KBM-7 (cell line): ENCODE measurements around the gene ROCK2.
"Not testable (repeated sequence)": the region's sequence is repeated elsewhere in the genome, so short reads cannot be mapped to it uniquely, and the experiment has no call there.

ENCODE experiments used
- DNase-seq: peaks from one replicate; pipeline ENCODE4 v3.0.0-alpha.2; 2015
- in situ Hi-C: fragments of 300-500 bp; cut with MboI; formaldehyde crosslinking; loops from 2 replicates; pipeline ENCODE4 v1.14.3; 2020; ENCODE audit warnings: low sequenced_read_pairs, low pct_unique_long_range_greater_than_20kb, mixed read lengths

Gene ROCK2

DNA sequence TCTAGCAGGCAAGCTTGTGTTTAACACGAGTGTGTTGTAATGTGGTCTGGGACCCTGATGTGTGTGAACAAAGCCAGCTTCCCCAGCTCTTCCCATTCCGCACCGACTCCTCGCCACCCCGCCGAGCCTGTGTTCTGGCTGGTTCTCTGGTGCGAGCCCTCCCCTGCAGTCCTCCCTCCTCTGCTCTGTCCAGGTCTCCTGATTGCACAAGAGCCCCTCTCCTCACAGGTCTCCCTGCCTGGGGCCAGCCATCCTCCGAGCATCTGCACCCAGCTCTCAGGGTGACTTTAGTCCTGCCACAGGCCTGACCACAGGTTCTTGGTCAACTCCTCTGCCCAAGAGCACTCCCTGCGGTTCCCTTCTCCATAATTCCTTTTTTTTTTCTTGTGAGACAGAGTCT lies 175.9 kb downstream of the ROCK2 start:
- no peak for DNase-seq

DNA sequence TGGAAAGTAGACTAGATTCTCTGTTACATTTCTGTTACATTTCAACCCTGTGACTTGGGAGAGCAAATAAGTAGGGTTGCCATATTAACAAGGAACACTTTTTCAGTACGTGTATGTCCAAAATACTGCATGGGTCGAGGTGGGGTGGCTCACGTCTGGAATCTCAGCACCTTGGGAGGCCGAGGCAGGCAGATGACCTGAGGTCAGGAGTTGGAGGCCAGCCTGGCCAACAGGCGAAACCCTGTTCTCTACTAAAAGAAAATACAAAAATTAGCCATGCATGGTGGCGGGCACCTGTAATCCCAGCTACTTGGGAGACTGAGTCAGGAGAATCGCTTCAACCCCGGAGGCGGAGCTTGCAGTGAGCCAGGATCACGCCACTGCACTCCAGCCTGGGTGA lies 178.0 kb downstream of the ROCK2 start:
- no peak for DNase-seq
- in situ Hi-C loops: no loop called here

More for the DNA sequence above, 175.9 kb downstream of the ROCK2 start:
- in situ Hi-C loops: no loop called here

DNA sequence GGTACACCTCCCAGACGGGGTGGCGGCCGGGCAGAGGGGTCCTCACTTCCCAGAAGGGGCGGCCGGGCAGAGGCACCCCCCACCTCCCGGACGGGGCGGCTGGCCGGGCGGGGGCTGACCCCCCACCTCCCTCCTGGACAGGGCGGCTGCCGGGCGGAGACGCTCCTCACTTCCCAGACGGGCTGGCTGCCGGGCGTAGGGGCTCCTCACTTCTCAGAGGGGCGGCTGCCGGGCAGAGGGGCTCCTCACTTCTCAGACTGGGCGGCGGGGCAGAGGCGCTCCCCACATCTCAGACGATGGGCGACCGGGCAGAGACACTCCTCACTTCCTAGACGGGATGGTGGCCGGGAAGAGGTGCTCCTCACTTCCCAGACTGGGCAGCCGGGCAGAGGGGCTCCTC lies 179.4 kb downstream of the ROCK2 start:
- in situ Hi-C loops, DNase-seq: not testable (repeated sequence)

DNA sequence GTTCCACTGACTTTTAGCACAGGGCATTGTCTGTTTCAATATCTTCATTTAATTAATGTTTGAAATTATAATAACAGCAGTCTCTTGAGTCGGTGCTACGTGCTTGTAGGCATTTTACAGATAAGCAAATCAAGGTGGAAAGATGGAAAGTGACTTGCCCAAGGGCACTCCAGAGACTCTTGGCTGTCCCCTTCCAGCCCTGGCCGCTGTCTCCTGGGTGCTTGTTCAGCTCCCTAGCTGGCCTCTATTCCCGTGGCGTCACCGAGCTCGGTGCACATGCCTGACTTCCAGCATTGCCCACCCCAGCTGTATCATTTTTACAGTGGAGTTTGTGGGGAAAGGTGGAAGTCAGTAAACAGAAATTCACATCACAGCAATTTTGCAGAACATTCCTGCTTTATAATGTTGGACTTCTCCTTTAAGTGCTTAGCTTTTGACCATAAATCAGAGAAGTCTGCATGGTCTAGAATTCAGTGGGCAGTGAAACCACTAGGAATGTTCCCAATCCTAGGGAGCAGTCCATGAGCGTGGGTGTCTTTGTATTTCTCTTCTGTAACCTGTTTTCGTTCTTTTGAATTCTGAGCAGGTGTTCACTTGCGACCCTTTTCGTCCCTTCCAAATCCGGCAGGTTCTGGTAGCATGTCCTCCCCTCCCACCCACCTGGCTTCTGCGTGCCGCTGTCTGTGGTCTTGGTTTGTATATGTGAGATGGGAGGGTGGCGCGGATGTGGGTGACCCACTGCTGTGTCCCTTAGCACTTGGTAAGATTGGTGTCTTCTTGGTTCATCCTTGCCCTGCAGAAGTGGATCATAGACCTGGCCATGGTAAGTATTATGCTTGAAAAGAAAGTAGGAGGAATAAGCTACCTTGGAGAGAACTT lies 180.8 kb downstream of the ROCK2 start:
- in situ Hi-C loops: no loop called here
- DNase-seq: no peak

DNA sequence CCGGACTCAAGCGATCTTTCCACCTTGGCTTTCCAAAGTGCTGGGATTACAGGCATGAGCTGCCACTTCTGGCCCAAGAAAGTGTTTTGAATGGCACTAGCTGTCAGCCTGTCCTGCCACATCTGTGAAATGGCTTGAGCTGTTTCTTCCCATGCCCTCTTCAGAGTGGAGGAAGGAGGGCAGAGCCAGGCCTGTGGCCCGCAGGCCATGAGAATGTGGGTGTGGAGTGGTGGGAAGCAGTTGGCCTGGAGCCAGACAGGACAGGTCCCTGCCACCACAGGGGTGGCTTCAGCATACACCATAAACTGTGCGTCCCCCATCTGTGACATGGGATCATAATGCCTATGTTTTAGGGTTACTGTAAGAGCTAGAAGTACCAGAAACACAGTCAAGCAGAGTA lies 182.7 kb downstream of the ROCK2 start:
- DNase-seq: no peak
- in situ Hi-C loops: no loop called here

DNA sequence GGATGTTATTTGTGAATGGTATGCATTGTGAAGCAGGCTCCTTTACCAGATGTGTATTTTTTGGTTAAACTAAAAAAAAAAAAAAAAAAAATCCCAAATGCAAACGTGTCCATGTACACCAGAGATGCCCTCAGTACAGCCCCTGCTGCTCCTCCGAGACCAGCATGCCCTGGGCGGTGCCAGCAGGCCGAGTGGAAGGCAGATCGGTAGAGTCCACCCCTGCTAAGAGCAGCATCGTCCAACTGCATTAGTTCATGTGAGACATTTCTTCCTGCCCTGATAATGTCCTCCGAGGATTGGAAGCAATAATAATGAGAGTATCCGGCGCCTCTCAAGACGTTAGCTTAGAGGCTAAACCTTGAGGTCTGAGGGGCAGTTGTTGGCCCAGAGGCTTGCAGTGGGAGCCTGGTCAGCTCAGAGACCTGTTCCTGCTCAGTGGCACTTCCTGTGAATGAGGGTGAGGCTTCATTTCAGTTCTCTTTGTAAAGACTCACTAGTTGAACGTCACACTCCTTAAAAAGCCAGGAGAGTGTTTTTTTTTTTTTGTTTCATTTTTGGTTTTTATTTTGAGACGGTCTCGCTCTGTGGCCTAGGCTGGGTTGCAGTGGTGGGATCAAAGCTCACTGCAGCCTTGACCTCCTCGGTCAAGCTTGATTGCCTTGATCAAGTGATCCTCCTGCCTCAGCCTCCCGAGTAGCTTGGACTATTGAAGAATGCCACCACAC lies 183.5 kb downstream of the ROCK2 start:
- in situ Hi-C loops: no loop called here
- no peak for DNase-seq

DNA sequence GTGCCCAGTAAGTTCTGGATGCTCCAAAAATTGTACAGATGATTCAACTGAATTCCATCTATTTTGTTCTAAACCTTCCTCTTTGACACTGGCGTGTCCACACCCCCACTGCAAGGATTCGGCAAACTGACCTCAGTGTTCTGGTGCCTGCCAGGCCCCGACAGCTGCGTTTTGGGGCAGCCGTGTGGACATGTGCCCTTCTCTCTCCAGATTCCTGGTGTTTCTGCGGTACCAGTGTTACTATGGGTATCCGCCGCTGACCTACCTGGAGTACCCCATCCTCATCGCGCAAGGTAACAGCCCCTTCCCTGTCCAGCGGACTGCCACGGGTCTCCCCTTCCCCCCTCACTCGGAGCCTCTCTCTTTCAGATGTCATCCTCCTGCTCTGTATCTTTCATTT lies 184.2 kb downstream of the ROCK2 start:
- in situ Hi-C loops: no loop called here
- DNase-seq: no peak

DNA sequence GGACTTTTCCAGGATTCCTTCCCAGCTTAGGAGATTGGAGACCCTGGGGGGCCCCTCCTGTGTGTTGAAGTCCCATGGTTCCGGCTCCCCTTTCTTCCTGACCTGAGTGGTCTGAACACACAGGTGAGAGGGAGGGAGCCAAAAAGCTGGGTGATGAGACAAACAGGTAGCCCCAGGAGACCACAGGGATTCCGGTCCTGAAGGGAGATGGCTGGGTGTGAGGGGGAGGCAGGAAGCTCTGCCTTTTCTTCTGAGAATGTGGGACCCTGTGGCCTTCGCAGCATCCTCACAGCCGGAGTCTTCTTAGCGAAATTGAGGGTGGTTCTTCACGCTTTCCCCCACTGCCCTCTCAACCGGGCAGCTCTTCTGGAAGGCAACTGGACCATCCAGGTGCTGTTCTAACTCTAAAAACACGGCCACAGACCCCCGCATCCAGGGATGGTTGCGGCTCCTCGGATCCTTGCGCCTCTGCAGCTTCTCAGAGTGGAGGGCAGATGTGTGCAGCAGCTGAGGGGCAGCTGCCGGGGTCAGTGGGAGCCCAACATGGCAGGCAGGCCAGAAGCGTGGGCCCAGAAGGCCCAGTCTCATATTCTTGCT lies 184.8 kb downstream of the ROCK2 start:
- in situ Hi-C loops: no loop called here
- DNase-seq: no peak

DNA sequence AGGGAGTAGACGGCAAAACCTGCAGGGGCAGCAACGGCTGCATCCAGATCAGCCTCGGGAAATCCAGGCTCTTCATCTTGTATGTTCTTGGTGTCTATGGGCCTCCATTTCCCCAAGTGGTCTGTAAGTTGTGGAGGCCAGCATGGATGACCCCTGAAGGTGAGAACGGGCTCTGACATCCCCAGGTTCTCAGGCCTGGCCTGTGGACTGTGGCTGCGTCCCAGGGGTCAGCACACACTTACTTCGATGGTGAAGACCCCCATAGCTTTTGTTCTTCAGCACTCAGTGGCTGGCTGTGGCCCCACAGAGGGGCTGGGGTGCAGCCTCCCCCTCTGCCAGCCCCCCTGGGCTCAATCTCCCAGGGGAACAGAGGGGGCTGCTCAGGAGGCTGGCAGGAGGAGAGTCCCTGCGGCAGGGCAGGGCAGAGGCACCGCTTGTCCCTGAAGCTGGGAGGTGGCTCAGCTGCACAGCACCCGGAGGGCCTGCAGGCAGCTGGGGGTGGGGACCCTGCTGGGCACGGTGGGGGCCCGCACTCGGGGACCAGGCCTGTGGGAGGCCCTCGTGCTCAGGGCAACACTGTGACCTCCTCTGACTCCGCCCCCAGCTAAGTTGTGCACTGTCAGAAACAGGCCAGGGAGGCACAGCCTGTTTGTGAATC lies 185.4 kb downstream of the ROCK2 start:
- in situ Hi-C loops: no loop called here
- DNase-seq: no peak

DNA sequence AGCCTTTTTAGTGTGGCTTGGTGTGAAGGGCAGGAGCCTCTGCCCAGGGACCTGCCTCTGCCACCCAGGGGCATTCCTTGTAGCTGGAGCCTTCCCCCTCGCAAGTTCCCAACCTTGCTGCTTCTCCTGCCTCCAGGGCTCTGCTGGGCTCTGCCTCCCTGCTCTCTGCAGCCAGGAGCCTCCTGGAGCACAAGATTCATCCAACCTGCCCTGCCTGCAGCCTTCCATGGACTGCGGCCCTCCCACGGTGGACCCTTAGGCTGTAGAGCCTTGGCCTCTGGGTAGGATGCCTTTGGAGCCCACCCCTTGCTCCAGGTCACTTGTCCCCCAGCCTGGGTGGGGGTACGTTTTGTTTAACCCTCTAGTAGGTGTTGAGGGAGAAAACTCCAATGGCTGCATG lies 186.7 kb downstream of the ROCK2 start:
- in situ Hi-C loops: no loop called here
- no peak for DNase-seq

DNA sequence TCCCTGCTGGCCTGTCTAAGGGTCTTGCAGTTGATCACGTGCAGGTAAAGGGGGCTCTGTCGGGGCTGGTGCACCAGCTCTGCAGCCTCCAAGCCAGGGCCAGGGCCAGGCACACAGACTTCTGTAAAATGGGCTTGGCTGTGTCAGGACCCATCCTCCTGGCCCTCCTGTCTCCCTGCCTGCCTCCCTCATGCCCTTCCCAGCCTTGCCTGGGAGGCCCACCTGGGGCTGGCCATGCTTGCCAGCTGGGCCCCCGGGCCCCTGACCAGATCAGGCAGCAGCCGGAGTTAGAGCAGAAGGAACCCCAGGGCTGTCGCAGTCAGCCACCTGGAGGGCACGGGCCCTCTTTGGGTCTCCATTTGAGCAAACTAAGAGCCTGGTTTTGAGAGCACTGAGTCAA lies 187.1 kb downstream of the ROCK2 start:
- DNase-seq: no peak
- in situ Hi-C loops: no loop called here

DNA sequence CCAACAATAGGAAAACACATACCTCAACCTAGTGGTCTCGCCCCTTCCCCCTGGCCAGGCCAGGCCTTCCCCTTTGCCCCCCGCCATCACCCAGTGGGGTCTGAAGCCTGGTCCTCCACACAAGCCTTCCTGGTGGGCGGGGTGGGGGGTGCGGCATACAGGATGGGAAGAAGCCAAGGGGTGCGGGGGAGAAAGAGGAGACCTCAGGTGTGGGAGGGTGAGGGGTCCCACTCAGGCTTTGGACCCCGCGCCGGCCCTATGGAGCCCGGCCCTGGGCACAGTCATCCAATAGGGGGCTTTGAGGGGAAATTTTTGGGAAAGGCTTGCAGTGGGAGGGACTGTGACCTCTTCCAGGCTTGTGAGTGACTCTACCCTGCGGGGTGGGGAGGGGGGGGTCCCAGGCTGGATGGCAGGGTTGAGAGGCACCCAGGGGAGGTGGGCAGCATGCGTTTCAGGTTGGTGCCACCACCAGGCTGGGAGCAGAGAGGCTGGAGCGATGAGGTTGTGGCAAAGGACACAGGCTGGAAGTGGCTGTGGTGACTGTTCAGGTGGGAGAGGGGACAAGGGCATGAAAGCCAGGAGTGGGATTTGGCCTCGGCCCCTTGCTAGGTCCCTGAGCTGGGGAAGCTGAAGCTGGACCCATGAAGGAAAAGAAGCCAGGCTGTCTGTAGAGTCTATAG lies 187.9 kb downstream of the ROCK2 start:
- no peak for DNase-seq
- in situ Hi-C loops: no loop called here

DNA sequence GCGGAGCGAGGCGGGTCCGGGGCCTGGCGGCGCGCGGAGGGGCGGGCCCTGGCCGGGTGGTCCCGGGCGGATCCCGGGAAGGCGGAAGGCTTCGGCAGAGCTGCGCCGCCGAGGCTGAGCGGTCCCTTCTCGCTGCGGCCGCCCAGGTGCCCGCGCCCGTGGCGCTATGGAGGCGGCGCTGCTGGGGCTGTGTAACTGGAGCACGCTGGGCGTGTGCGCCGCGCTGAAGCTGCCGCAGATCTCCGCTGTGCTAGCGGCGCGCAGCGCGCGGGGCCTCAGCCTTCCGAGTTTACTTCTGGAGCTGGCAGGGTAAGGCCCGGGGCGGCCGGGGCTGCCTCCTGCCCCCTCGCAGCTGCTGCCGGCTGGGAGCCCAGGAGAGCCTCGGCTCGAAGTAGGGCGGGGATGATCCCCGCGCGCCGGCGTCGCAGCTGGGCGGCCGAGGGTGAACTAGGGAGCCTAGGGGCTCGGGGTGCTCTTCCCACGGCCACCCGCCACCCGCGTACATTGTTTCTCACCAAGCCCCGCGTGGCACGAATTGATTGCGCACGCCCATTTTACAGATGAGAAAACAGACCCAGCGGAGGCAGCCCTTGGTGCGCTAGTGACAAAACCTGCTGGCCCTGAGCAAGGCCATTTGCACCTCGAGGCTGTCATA lies 188.9 kb downstream of the ROCK2 start, which contains the start of gene SLC66A3:
Gene SLC66A3, plus strand, starts transcription at position 87 of the 655 bp plus-strand sequence. Its CDS starts 80 bp downstream, at position 167.
- DNase-seq: peak; percentile 87
- in situ Hi-C loops: no loop called here

DNA sequence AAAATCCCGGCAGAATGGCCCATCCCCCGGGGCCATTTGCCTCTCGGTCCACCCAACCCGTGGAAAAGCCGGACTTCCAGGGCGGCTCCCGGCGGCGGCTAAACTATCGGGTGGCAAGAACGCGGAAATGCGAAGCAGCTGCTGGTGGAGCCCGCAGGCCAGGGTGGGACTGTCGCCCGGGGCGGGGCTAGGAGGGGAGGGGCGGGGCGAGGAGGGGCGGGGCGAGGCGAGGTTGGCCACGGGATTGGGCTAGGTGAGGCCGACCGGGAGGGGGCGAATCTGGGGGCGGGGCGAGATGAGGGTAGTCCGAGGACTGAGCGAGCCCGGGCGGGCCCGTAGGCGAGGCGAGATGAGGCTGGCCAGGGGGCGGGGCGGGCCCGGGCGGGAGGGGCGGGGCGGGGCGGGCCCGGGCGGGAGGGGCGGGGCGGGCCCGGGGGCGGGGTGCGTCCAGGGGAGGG lies 189.5 kb downstream of the ROCK2 start:
- in situ Hi-C loops: no loop called here

DNA sequence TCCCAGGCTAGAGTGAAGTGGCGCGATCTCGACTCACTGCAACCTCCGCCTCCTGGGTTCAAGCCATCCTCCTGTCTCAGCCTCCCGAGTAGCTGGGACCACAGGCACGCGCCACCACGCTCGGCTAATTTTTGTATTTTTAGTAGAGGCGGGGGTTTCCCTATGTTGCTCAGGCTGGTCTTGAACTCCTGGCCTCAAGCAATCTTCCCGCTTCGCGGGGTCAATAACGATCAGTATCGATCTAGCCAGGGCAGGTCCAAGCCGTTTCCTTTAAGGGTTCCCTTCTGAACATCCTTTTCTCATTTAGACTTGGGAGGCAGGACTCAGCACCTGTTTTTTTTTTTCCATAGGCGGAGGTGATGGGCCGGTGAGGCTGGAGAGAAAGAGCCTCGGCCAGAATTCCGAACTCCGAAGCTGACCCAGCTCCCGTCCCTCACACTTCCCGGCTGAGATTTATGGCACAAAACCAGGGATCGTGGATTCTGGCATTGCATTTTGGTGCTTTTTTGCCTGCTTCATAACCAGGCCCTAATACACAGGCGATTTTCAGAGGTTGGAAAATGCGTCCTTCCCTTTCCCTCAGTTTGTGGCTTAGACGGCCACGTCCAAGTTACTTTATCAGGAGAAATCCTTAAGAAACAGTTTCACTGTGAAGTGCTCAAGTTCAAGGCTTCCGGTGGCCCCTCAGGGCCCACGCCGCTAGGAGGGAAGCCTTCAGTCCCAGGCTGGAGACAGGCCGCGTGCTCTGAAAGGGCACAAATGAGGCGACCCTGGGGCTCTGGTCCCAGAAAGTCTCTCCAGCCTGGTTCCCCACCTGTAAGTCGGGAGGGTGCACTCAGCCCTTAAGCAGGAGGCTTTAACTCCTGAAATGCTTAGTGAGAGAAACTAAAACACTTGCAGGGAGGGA lies 190.2 kb downstream of the ROCK2 start:
- in situ Hi-C loops: no loop called here
- no peak for DNase-seq

More for the DNA sequence above, 189.5 kb downstream of the ROCK2 start:
- peak; percentile 82 for DNase-seq

DNA sequence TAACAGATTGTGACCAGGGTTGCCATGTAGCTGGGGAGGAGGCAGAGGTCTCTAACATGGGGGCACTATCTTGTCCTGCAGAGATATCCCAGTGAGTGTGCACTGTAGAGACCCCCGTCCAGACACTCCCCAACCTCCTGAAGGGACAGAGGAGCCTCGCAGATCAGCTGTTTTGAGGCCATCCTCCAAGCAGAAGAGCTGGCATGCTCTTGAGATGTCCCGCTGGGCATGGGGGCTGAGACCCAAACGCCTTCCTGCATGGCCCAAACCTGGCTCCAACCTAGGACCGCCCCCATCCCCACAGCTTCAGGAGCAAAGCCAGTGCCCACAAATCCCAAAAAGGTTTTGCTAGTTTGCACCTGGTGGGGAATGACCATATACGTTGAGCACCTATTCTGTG lies 191.8 kb downstream of the ROCK2 start:
- in situ Hi-C loops: no loop called here
- DNase-seq: no peak

DNA sequence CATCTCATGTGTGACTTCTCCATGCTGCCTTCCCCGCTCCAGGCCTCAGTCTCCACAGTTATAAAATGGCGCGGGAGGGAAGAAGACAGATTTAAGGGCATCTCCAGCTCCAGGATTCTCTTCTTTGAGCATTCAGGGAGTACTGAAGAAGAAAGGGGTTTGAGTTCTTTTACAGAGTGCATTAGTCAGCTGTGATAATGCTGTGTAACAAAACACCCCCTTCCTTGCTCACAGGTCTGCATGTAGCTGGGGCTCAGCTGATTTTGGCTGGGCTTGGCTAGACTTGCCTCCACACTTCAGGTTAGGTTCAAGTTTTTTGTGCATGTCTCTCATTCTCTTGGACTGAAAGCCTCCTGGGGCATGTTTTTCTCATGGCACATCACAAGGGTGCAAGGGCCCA lies 197.2 kb downstream of the ROCK2 start:
- no peak for DNase-seq

More for the DNA sequence above, 197.2 kb downstream of the ROCK2 start:
- in situ Hi-C loops: loop anchor here (25.0 kb wide), 2 partner anchors 265 to 440 kb away; no protein-coding TSS in a partner anchor
